GM12878 (cell line): Measurements from ENCODE around the gene GPC6. TPM values are rescaled to one million over a fixed set of nuclear protein-coding genes. Genes with fewer than 3 reads are reported as not detected.

Experiments used
- ATAC-seq: fragments of 200-7000 bp; cut with Tn5 transposase; 3 replicates; pipeline ENCODE4 v1.9.1; 2020; ENCODE audit warnings: mild to moderate bottlenecking, moderate library complexity
- BruUV-seq: library from RNA; stranded (reverse); fragments of 400-500 nt; replicated peaks from 2 replicates; lab custom pipeline; 2021; lab: Mats Ljungman, UMichigan
- CTCF ChIA-PET: fragments of 300-600 bp; sonication (Branson Sonifier 250); formaldehyde crosslinking; extraction: SDS; loops from one replicate; lab custom pipeline; 2021; ENCODE audit warnings: inconsistent platforms; lab: Yijun Ruan, JAX
- POLR2A ChIA-PET: fragments of 350-600 bp; formaldehyde crosslinking; extraction: SDS; loops from one replicate; lab custom pipeline; 2021; ENCODE audit warnings: inconsistent platforms; lab: Charles Lee
- RAD21 ChIA-PET: fragments of 300-600 bp; sonication (Branson Sonifier 250); formaldehyde crosslinking; loops from one replicate; lab custom pipeline; 2023; ENCODE audit warnings: antibody characterized with exemption; ENCODE audit not compliant: unreplicated experiment; lab: Charles Lee
- SMC1A ChIA-PET: fragments of 300-600 bp; sonication (Branson Sonifier 250); formaldehyde crosslinking; loops from one replicate; lab custom pipeline; 2023; ENCODE audit not compliant: unreplicated experiment, uncharacterized antibody; lab: Charles Lee
- DNase-seq: peaks from one replicate; pipeline ENCODE4 v3.0.0-alpha.2; 2011; ENCODE audit warnings: low read depth, low spot score
- FAIRE-seq: peaks from 3 replicates; lab custom pipeline; 2011; peaks lifted over from hg19 to GRCh38; lab: Jason Lieb, UNC
- H2AFZ ChIP-seq: 2 replicates; pipeline ENCODE4 v1.6.0; 2011; ENCODE audit warnings: low read depth, low read length, control low read depth; ENCODE audit not compliant: control insufficient read depth
- H3K27ac ChIP-seq: 2 replicates; pipeline ENCODE4 v1.5.1; 2011; ENCODE audit warnings: control low read depth; ENCODE audit not compliant: control insufficient read depth, insufficient read depth
- H3K27me3 ChIP-seq, 2 experiments: replicated peaks in 1 of 2; 2 replicates each; pipeline versions ENCODE4 v1.6.0 to v1.6.1; 2011; ENCODE audit warnings: low read length in 1 of 2; ENCODE audit not compliant: control insufficient read depth in 2 of 2, insufficient read depth in 2 of 2
- H3K36me3 ChIP-seq, 2 experiments: 2 replicates each; pipeline ENCODE4 v1.5.1; 2011; ENCODE audit warnings: low read length in 1 of 2; ENCODE audit not compliant: control insufficient read depth in 2 of 2, insufficient read depth in 2 of 2
- H3K4me1 ChIP-seq: 2 replicates; pipeline ENCODE4 v1.6.1; 2011; ENCODE audit warnings: mild to moderate bottlenecking, low read length, moderate library complexity, mixed read lengths; ENCODE audit not compliant: control insufficient read depth, insufficient read depth
- H3K4me2 ChIP-seq: 2 replicates; pipeline ENCODE4 v1.6.0; 2011; ENCODE audit warnings: control low read depth; ENCODE audit not compliant: control insufficient read depth, insufficient read depth
- H3K4me3 ChIP-seq: fragments of 200-600 bp; sonication (generic); 2 replicates; pipeline ENCODE4 v1.5.1; 2016
- H3K79me2 ChIP-seq: 2 replicates; pipeline ENCODE4 v1.6.0; 2011; ENCODE audit warnings: low read length; ENCODE audit not compliant: control insufficient read depth, insufficient read depth
- H3K9ac ChIP-seq: 2 replicates; pipeline ENCODE4 v1.8.0; 2011; ENCODE audit warnings: low read length, control low read depth, mixed read lengths; ENCODE audit not compliant: control insufficient read depth, insufficient read depth
- H3K9me3 ChIP-seq: replicated peaks from 3 replicates; pipeline ENCODE4 v1.5.1; 2011; ENCODE audit warnings: mild to moderate bottlenecking, low read length; ENCODE audit not compliant: control insufficient read depth, insufficient read depth
- H4K20me1 ChIP-seq: 2 replicates; pipeline ENCODE4 v1.6.0; 2011; ENCODE audit not compliant: control insufficient read depth, insufficient read depth
- CEBPZ ChIP-seq: fragments of 150-350 bp; IDR thresholded peaks from 2 replicates; pipeline ENCODE4 v1.6.1; 2016; ENCODE audit warnings: low read depth, low read length
- CHD2 ChIP-seq: IDR thresholded peaks from 2 replicates; pipeline ENCODE4 v1.6.1; 2011; ENCODE audit warnings: low read depth, low read length, improper control_type of control experiment, borderline replicate concordance
- CHD4 ChIP-seq: fragments of 200-600 bp; sonication (generic); IDR thresholded peaks from 2 replicates; pipeline ENCODE4 v1.6.1; 2016; ENCODE audit warnings: mild to moderate bottlenecking
- CTCF ChIP-seq, 3 experiments: IDR thresholded peaks in 2 of 3; conservative IDR thresholded peaks in 1 of 3; 2 replicates each; pipeline ENCODE4 v1.5.1; 2011; ENCODE audit warnings: low read depth in 3 of 3, low read length in 3 of 3, mild to moderate bottlenecking in 3 of 3, control low read depth in 2 of 3, moderate library complexity in 2 of 3, inconsistent platforms in 1 of 3, mixed read lengths in 1 of 3; ENCODE audit not compliant: control insufficient read depth in 2 of 3, insufficient read depth in 1 of 3; ENCODE audit errors: extremely low read depth in 1 of 3
- EP300 ChIP-seq, 2 experiments: fragments of 150-350 bp in 1 of 2; IDR thresholded peaks; 2 replicates each; pipeline ENCODE4 v1.6.1; 2011 to 2012; ENCODE audit warnings: low read depth in 2 of 2, low read length in 2 of 2, borderline replicate concordance in 1 of 2, improper control_type of control experiment in 1 of 2, inconsistent platforms in 1 of 2; ENCODE audit not compliant: control insufficient read depth in 1 of 2
- ESRRA ChIP-seq: IDR thresholded peaks from 2 replicates; pipeline ENCODE4 v1.6.1; 2012; ENCODE audit warnings: mild to moderate bottlenecking, low read length, improper control_type of control experiment
- HDAC2 ChIP-seq: fragments of 200-600 bp; sonication (generic); IDR thresholded peaks from 2 replicates; pipeline ENCODE4 v1.6.1; 2017
- KDM1A ChIP-seq: fragments of 200-600 bp; sonication (generic); IDR thresholded peaks from 2 replicates; pipeline ENCODE4 v1.6.1; 2016; ENCODE audit warnings: borderline replicate concordance
- MTA3 ChIP-seq: IDR thresholded peaks from 2 replicates; pipeline ENCODE4 v1.6.1; 2012; ENCODE audit warnings: low read length, inconsistent platforms, borderline replicate concordance
- NFXL1 ChIP-seq: fragments of 450-650 bp; IDR thresholded peaks from 2 replicates; pipeline ENCODE4 v1.6.1; 2017; ENCODE audit warnings: antibody characterized with exemption, mild to moderate bottlenecking, borderline replicate concordance
- NFYB ChIP-seq: IDR thresholded peaks from 2 replicates; pipeline ENCODE4 v1.6.1; 2011; ENCODE audit warnings: low read depth, mild to moderate bottlenecking, low read length, improper control_type of control experiment, moderate library complexity; ENCODE audit not compliant: insufficient read depth
- PAX8 ChIP-seq: fragments of 450-650 bp; IDR thresholded peaks from 2 replicates; pipeline ENCODE4 v1.6.1; 2017; ENCODE audit warnings: mild to moderate bottlenecking, moderate library complexity
- RB1 ChIP-seq: fragments of 450-650 bp; formaldehyde crosslinking; IDR thresholded peaks from 2 replicates; pipeline ENCODE4 v1.6.1; 2017; ENCODE audit warnings: mild to moderate bottlenecking, borderline replicate concordance
- RCOR1 ChIP-seq: conservative IDR thresholded peaks from 2 replicates; pipeline ENCODE4 v1.6.1; 2012; ENCODE audit warnings: low read depth, low read length, improper control_type of control experiment
- SIN3A ChIP-seq: IDR thresholded peaks from 2 replicates; pipeline ENCODE4 v1.6.1; 2012; ENCODE audit warnings: low read depth, low read length, improper control_type of control experiment
- SUPT20H ChIP-seq: IDR thresholded peaks from 2 replicates; pipeline ENCODE4 v1.6.1; 2011; ENCODE audit warnings: low read depth, mild to moderate bottlenecking, low read length, moderate library complexity, borderline replicate concordance; ENCODE audit not compliant: control insufficient read depth
- ZNF24 ChIP-seq: fragments of 450-650 bp; IDR thresholded peaks from 2 replicates; pipeline ENCODE4 v1.6.1; 2017; ENCODE audit warnings: antibody characterized with exemption, mild to moderate bottlenecking
- ZZZ3 ChIP-seq: IDR thresholded peaks from 2 replicates; pipeline ENCODE4 v1.6.1; 2011; ENCODE audit warnings: low read depth; ENCODE audit not compliant: control insufficient read depth, insufficient read length
- WGBS: methylation state at CpG from one replicate; pipeline ENCODE4 v1.1.6; 2016; ENCODE audit warnings: low lambda C conversion rate; ENCODE audit not compliant: insufficient replicate concordance, insufficient coverage; ENCODE audit errors: missing lambda C conversion rate; 5-methylcytosine and 5-hydroxymethylcytosine counted together
- in situ Hi-C: fragments of 300-500 bp; cut with MboI; formaldehyde crosslinking; loops from 9 replicates; pipeline ENCODE4 v1.14.3; 2018; ENCODE audit warnings: mixed read lengths
- intact Hi-C: fragments of 100-400 bp; cut with micrococcal nuclease; formaldehyde crosslinking; loops from one replicate; pipeline ENCODE4 v1.14.2; 2022; ENCODE audit not compliant: unreplicated experiment
- polyA plus RNA-seq, 11 experiments: library from polyadenylated mRNA; depleted of rRNA in 4 of 11; unstranded in 6 of 11; stranded (reverse) in 5 of 11; fragments of >200 nt; fragmentation: Nextera tagmentation in 4 of 11; fragmentation: Illumina TruSeq in 1 of 11; extraction: Ambion mirVana in 4 of 11; extraction: Trizol in 1 of 11; gene quantifications; 1 replicate in 1 of 11; 2 replicates in 10 of 11; pipeline versions ENCODE4 v1.2.1 to v1.2.3, GENCODE V29; 2011 to 2016; ENCODE audit warnings: inconsistent platforms in 2 of 11, missing spikeins in 2 of 11, low read depth in 1 of 11
- total RNA-seq, 4 experiments: library from RNA; depleted of rRNA in 3 of 4; stranded (reverse); fragments of >200 nt in 3 of 4; fragmentation: Illumina TruSeq in 1 of 4; extraction: Trizol in 1 of 4; gene quantifications; 2 replicates each; pipeline versions ENCODE4 v1.2.1 to v1.2.3, GENCODE V29; 2013 to 2021

The GPC6 gene
- total and polyA plus RNA-seq, 10 of the 15 experiments (the other 5 are each of a cell fraction or from before 2014, with no cell fraction given) = 0.03 to 0.04 (median 0.03) TPM; not detected in 7

- Histone ChIP-seq H3K27ac (no peak overlapping the region), H4K20me1 (no peaks in the 10 kb centered on the region), H3K79me2 (no peaks in the 10 kb centered on the region), H3K4me1 (no peaks in the 10 kb centered on the region), H3K4me2 (no peak overlapping the region), H2AFZ (no peak overlapping the region), H3K36me3 (no peaks in the 10 kb centered on the region), H3K9me3 (no peaks in the 10 kb centered on the region), H3K4me3 (no peak overlapping the region), H3K9ac (no peak overlapping the region), H3K27me3 (0 out of 4 replicates have a peak, but pooled peaks cover 0 to 3% of the 10 kb centered on the region in 2 experiments)
- ATAC-seq (no peak), DNase-seq (no peak), FAIRE-seq (no peak)
- BruUV-seq = no TSS peak
- intact Hi-C loops (loop anchor here (10.0 kb wide), 1 partner anchor 1192 kb away; no protein-coding TSS in a partner anchor), in situ Hi-C loops (loop anchor here (25.0 kb wide), 1 partner anchor 1804 kb away; no protein-coding TSS in a partner anchor)
- ChIA-PET CTCF (no interaction called here), SMC1A (interaction anchor here (1.1 kb wide), 1 partner anchor 12 kb away, joined by 3 read pairs; no protein-coding TSS in a partner anchor), POLR2A (no interaction called here), RAD21 (no interaction called here)
- WGBS = 28% methylated on average over 4 of the region's 4 CpGs
- TF ChIP-seq ZZZ3 (no peak), SIN3A (no peak), SUPT20H (no peak), RB1 (no peak), ESRRA (no peak), CHD2 (no peak), MTA3 (no peak), RCOR1 (no peak), NFYB (no peak), CHD4 (no peak), EP300 (IDR thresholded peaks at IDR 0.05; ENCODE audit: borderline replicate concordance in 1 of 2, control insufficient read depth in 1 of 2, low read depth in 2 of 2, low read length in 2 of 2) (no peak), CTCF (IDR thresholded peaks at IDR 0.05 in 2 of 3, conservative IDR thresholded peaks at IDR 0.05 in 1 of 3; ENCODE audit: control insufficient read depth in 2 of 3, extremely low read depth in 1 of 3, insufficient read depth in 1 of 3, low read depth in 3 of 3, low read length in 3 of 3) (no peak), CEBPZ (no peak), HDAC2 (no peak), PAX8 (no peak), NFXL1 (no peak), ZNF24 (no peak), KDM1A (no peak)
Observed at GRCh38 chr13:94366677-94367076, 1140.1 kb downstream of the GPC6 start.
